Dermis blood vessel endothelial cell (primary cell): Measurements from ENCODE around the gene GPR61. TPM values are rescaled to one million over a fixed set of nuclear protein-coding genes. Genes with fewer than 3 reads are reported as not detected.

ENCODE experiments used
- DNase-seq: peaks from one replicate; pipeline ENCODE4 v3.0.0; 2010
- total RNA-seq: library from RNA; depleted of rRNA; stranded (reverse); fragments of >200 nt; gene quantifications from 2 replicates; pipeline ENCODE4 v1.2.3, GENCODE V29; 2014

Gene GPR61
- total RNA-seq, 1 donor from 2014 or later = not detected

DNA sequence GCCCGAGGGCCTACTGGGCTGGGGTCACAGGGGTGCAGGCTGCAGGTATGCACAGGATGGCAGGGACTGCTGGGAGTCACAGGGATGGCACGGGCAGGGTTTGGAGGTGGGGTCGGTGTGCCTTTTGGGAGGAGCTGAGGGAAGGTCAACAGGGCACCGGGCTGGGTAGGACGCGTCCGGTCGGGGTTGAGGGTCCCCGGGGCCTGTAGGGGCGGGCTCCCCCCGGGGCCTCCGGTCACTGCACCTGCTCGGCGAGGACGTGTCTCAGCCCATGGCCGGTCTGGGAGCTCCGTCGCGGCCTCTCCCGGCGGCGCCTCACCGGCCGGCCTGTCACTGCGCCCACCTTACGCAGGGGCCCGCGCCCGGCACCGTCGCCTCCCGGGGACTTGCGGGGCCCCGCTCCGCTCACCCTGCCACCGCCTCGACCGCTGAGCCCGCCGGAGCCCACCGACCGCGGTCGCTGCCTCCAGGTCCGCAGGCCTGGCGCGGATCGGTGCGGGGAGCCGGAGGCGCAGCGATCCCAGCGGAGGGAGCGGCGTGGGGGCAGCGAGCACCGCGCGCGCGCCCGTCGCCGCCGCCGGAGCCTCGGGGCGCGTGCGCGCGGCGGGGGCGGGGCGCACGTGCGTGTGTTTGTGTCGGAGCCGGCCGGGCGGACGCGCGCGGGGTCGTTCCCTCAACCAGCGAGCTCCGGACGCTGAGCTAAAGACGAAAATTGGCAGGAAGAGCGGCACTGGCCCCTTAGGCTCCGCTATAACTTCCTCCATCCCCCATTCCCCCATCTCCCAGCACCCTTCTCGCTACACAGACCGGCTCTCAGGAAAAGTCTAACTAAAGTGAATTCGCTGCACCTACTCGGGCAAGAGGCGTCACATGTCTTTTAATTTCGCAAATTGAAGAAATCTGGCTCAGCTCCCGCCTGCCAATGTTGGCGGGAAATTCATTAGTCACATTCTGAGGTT, 30.2 kb upstream of the GPR61 start, which contains the start of gene AMIGO1:
TSS of gene AMIGO1 (minus strand) at position 552 of the 959 bp plus-strand sequence. CDS start 815 bp downstream, outside the sequence.
- DNase-seq = peak; percentile 66

DNA sequence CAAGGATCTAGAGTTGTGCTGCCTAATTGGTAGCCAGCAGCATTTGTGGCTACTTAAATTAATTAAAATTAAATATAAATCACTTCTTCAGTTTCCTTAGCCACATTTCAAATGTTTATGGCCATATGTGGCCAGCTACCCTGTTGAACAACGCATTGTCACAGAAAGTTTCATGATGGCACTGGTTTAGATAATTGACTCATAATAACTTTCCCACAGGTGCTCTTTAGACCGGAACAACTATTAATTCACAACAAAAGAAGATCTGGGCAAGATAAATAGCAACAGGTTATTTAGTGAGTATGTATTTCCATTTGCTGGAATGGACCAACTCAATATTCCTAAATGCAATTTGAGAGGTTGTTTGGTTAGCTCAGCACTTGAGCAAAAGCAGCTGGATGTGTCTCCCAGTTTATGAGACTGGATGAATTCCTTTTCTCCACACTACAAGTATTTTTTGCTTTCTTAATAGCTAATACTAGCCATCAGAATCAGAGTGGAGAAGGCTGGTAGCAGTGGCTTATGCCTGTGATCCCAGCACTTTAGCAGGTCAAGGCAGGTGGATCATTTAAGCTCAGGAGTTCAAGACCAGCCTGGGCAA, 26.5 kb upstream of the GPR61 start:
- no peak for DNase-seq

DNA sequence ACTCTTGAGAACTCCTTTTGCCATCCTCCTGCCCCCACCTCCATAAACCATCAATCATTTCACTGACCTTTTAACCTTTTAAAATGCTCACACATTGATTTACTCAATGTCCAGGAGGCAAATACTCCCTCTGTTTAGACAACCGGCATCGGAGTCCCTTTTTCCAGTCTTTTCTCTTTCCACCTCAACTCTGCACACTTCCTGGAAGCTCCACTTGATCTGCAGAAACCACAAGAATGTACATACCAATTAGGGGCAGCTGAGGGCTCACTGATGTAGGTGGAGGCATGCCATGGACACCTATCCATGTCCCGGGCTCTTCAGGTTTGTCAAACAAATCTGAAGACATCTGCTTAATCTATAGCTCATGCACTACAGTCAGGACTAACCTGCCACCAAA, 24.8 kb upstream of the GPR61 start:
- no peak for DNase-seq

- DNase-seq = no peak
These were observed 22.8 kb upstream of the GPR61 start for GRCh38 chr1:109516872-109517271.

GRCh38 chr1:109517337-109517736, 22.3 kb upstream of the GPR61 start:
- DNase-seq = no peak

GRCh38 chr1:109521002-109521951, 18.4 kb upstream of the GPR61 start:
- DNase-seq = no peak

DNA sequence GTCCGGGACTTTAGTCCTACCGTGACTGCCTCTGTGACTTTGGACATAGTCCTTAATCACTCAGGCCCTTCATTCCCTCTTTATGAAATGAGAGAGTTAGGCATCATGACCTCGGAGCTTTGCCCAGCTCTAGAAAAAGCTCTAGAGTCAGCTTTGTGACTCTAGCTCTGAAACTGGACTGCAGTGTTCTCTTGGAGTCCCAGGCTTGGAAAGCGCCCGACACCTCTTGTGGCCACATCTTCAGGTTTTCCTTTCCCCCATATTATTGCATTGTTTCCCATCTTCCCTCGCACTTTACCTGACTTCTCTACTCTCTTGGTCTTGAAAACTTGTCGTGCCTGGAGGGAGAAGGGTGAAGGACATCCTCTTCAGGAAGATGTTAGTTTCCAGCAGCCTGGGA, 17.6 kb upstream of the GPR61 start:
- no peak for DNase-seq

DNA sequence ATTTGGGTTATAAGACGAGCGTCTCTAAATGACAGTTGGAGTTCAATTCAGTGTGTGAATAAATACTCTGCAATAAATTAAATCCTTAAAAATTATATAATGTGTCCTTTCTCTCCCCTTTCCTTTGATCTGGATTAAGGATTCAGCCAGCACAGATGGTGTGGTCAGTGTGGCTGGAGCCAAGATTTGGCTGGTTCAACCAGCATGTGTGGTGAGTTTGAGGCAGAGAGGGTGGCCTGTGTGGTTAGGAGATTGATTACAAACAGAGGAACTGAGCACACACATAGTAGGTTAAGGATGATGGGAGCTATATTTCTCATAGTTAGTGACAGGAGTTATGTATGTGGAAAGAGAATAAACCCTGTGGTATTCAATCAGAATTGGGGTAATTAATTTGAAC, 16.0 kb upstream of the GPR61 start:
- DNase-seq = no peak

DNA sequence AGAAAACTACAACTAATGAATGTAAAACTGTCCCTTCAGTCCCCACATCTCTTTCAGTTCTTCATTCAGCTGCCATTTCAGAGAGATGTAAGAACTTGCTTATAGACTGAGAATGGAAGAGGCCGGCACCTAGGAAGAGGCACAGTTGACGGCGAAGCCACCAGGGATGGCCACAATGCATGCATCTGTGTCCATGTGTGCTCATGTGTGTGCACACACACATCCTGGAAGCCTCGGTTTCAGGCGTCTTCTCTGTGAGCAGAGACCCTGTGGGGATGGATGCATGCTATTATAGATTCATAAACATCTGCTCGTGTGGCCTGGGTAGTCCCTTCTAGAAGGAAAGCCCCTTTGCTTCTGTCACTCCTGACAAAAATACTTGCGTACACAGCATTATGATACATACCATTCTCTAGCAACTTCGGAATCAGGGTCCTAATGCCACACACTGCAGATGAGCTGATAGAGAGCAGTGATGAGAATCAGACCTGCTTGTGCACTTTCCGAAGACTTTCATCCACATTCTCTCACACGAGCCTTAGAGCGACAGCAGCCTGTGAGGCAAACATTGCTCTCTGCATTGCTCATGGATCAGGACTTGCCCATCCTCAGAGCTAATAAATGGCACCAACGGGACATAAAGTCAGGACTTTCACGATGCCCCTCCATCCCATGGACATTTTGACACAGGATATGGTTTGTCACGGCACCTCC, 12.4 kb upstream of the GPR61 start:
- no peak for DNase-seq

DNA sequence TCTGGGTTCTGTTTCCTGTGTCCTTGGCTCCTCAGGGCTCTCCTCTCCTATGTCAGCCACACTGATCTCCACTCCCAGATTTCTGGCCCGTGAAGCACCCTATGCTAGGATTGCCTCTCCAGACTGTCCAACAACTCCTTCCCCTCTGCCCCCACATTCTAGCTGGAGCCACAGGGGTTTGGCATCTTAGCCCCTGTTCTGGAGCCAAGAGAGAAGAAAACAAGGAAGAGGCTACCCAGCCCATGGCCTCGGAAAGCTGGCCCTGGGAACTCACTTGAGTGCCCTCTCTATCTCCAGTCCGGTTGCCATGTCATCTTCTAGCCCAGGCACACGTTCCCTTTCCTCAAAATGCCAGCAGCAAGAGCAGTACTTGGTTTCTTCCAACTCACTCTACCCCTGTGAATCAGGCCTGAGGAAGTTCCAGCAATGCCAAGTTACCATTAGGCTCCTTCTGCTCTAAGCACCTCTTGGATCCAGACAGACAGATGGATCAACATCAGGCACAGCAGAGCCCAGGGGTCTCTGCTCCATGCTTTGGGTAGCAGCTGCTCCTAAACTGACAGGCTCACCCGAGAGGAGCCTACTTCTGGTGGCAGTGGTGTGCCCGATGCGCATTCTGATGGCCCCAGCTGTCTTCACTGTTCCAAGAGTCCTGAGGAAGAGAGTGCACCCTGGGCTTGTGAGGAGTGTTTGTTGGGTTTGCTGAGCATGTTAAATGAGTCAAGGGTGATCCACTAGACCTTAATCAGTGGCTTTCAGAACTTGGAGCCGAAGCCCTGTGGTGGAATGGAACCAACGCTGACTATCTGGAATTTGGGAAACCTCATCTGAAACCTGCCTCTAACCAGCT, 11.6 kb upstream of the GPR61 start:
- DNase-seq = no peak

- DNase-seq = no peak
These were observed 11.0 kb upstream of the GPR61 start for GRCh38 chr1:109528712-109529111.

GRCh38 chr1:109529881-109530456, 9.7 kb upstream of the GPR61 start:
- no peak for DNase-seq

DNA sequence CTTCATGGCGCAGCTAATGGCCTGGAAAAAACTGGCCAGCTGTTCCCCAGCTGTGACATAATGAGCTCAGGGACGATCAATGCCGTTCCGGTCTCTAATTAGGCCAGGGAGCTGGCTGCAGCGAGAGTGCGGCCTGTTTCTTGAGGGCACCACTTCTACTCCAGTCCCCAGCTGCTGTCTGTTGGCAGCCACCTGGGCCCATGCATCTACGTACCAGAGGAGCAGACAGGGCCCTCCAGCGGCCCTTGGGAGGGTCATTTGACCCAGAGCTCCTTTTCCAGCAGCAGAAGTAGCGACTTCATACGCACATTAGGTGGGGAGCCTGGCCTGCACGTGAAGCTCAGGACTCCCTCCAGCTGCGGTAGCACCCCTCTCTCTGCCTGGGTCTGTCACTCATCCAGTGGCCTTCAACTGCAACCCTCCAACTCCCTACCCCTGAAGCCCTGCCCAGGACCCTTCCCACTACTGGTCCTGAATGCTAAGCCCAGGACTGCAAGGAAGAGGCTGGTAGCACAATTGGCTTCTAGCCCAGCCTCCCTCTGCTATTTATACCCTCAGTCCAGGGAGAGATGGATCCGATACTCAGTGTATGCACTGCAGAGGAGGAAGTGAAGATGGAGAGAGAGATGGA, 9.1 kb upstream of the GPR61 start:
- DNase-seq = no peak

DNA sequence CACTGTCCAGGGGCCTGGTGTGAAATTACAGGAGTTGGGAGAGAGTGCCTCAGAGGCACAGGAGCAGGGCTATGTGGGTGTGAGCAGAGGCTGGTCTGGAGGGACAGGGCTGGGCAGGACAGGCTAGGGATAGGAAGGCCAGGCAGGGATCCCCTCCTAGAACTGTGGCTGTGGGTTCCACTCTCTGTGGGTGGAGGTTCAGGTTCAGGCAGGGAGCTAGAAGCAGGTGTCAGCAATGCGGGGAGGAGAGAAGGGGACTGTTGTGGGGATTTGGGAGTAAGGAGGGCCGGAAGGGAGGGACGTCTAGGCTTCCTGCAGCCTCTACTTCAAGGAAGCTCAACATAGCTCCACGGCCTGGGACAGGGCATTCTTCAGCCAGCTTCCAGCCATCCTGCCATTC, 8.3 kb upstream of the GPR61 start:
- no peak for DNase-seq

- DNase-seq = no peak
These were observed 7.8 kb upstream of the GPR61 start for GRCh38 chr1:109531826-109532364.

DNA sequence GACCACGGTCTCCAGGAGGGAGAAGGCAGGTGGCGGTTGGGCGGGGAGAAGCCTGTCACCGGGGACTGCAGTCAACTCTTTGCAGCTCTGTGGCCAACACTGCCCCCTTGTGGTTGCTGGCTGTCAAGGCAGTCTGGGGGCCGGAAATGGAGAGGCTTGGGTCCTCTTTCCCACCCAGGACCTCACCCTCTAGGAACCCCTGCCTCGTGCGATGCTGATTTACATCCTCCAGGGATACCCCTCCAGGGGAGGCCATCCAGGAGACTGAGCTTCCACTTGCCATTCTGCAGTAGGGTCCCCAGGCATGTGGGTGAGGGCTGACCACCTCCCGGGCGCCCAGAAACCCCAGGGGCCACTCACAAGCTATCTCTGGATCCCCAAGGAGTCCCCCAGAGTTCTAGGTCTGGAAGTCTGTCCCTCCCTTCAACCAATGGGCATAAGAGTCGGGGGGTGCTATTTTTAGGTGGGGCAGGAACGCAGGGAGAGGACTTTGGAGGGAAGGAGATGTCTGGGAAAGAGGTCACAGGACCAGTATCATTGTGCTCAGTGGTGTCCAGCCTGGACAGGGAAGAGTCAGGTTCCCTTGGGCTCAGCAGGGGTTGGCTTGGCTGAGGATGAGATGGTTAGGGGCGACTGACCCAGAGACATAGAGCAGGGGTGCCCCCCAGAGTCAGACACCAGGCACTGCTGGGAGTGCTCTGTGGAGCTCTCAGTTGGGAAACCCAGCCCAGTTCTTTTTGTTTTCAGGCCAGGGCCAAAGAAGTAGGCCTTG, 7.1 kb upstream of the GPR61 start:
- peak; percentile 81 for DNase-seq

DNA sequence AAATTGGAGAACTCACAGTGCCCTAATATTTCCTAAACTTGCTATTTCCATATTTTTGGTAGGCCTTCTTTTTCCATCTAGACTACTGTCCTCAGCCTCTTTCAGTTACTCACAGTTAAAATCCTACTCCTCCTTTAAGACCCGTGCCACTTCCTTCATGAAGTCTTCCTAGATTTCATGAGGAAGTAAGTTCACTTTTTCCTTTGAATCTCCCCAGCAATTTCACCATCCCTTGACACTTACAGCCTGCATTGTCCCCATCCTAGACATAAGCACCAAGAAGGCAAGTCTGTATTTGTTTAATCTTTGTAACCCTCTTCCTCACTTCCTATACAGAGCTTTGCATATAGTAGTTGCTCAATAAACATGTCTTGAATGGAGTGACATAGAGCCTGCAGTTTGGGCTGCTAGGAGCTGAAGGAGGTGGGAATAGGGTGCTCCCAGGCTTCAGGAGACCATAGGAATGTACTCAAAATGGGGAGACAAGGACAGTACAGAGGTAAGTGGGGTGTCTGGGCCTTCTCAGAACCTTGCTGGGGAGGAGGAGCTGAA, 5.3 kb upstream of the GPR61 start:
- DNase-seq = no peak

- DNase-seq = no peak
These were observed 4.2 kb upstream of the GPR61 start for GRCh38 chr1:109535481-109535880.

GRCh38 chr1:109535971-109536491, 3.6 kb upstream of the GPR61 start:
- DNase-seq = no peak
